K562 (cell line): ENCODE measurements around the gene TMEM184B. TPM values are rescaled to one million over a fixed set of nuclear protein-coding genes. Genes with fewer than 3 reads are reported as not detected.
A peak's percentile ranks its signal among the peaks of the same experiment; 100 is the strongest.

Experiments used
- KLF1 ChIP-seq: fragments of 450-650 bp; IDR thresholded peaks from 2 replicates; pipeline ENCODE4 v1.6.1; 2016; ENCODE audit warnings: missing genetic modification characterization, missing compliant biosample characterization
- RREB1 ChIP-seq: fragments of 250-450 bp; sonication (Bioruptor Pico); IDR thresholded peaks from 2 replicates; pipeline ENCODE4 v1.4.0; 2020
- SP1 ChIP-seq: sonication (generic); formaldehyde crosslinking; IDR thresholded peaks from 2 replicates; pipeline ENCODE4 v1.8.1; 2022; ENCODE audit warnings: mild to moderate bottlenecking, missing genetic modification reagents
- ZNF23 ChIP-seq: fragments of 250-450 bp; sonication (Bioruptor Pico); IDR thresholded peaks from 2 replicates; pipeline ENCODE4 v1.4.0; 2020; ENCODE audit warnings: mild to moderate bottlenecking
- polyA plus RNA-seq, 8 experiments: library from polyadenylated mRNA; depleted of rRNA in 4 of 8; stranded (reverse) in 5 of 8; unstranded in 3 of 8; fragments of >200 nt; fragmentation: Nextera tagmentation in 2 of 8; fragmentation: Illumina TruSeq in 1 of 8; extraction: Ambion mirVana in 2 of 8; extraction: Trizol in 1 of 8; gene quantifications; 2 replicates each; pipeline versions ENCODE4 v1.2.1 to v1.2.3, GENCODE V29; 2011 to 2014; ENCODE audit warnings: inconsistent platforms in 1 of 8, missing spikeins in 1 of 8
- total RNA-seq, 7 experiments: library from RNA; depleted of rRNA in 6 of 7; stranded (reverse); fragments of >200 nt in 6 of 7; fragmentation: Illumina TruSeq in 2 of 7; extraction: Trizol in 2 of 7; gene quantifications; 2 replicates each; pipeline versions ENCODE4 v1.2.1 to v1.2.3, GENCODE V29; 2011 to 2021; ENCODE audit warnings: low replicate concordance in 1 of 7
- TF ChIP-seq, protein P1 (sequence below): fragments of 200-800 bp; sonication (Bioruptor generic); IDR thresholded peaks from 2 replicates; pipeline ENCODE4 v1.6.1; 2017; ENCODE audit warnings: missing genetic modification characterization, missing compliant biosample characterization

The TMEM184B gene
- total and polyA plus RNA-seq, 9 of the 15 experiments (the other 6 are each of a cell fraction or from before 2014, with no cell fraction given): 0.31 to 25.1 (median 6.2) TPM

GRCh38 chr22:38317122-38317994 is 44.5 kb upstream of the TMEM184B start, which contains the start of gene CSNK1E (continued):
- TF ChIP-seq RREB1 (CRISPR knock-in tag) (no peak), ZNF23 (CRISPR knock-in tag) (no peak), KLF1 (tag) (no peak), SP1 (CRISPR knock-in tag) (peak; percentile 9; the same call in 1 of the 2 replicates)
- TF ChIP-seq, protein P1, sequence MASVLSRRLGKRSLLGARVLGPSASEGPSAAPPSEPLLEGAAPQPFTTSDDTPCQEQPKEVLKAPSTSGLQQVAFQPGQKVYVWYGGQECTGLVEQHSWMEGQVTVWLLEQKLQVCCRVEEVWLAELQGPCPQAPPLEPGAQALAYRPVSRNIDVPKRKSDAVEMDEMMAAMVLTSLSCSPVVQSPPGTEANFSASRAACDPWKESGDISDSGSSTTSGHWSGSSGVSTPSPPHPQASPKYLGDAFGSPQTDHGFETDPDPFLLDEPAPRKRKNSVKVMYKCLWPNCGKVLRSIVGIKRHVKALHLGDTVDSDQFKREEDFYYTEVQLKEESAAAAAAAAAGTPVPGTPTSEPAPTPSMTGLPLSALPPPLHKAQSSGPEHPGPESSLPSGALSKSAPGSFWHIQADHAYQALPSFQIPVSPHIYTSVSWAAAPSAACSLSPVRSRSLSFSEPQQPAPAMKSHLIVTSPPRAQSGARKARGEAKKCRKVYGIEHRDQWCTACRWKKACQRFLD (CRISPR knock-in tag): 0 out of 2 replicates have a peak, but pooled peaks have one; percentile 46
